Measurements from ENCODE around the gene SIPA1L3.

- no peak for TF ChIP-seq CTCF (IDR thresholded peaks at IDR 0.05)
- no peak for TF ChIP-seq POLR2A (IDR thresholded peaks at IDR 0.05)
These were observed 171.4 kb downstream of the SIPA1L3 start for GRCh38 chr19:38078302-38078930.

Data from adrenal gland (tissue), 5 donors.